H9 (cell line): ENCODE measurements around the gene DNAJC15. TPM values are rescaled to one million over a fixed set of nuclear protein-coding genes. Genes with fewer than 3 reads are reported as not detected.

Source experiments
- DNase-seq: peaks from one replicate; pipeline ENCODE4 v3.0.0-alpha.2; 2017
- H2AFZ ChIP-seq: one replicate; pipeline ENCODE4 v1.6.1; 2013; ENCODE audit warnings: mild to moderate bottlenecking, low read length, control low read depth, moderate library complexity
- H2AK5ac ChIP-seq: 2 replicates; pipeline ENCODE4 v1.6.1; 2013; ENCODE audit warnings: low read length, control low read depth, mixed read lengths; ENCODE audit not compliant: insufficient read length
- H2BK120ac ChIP-seq: one replicate; pipeline ENCODE4 v1.6.1; 2013; ENCODE audit warnings: low read depth, mild to moderate bottlenecking, low read length, control low read depth, inconsistent platforms; ENCODE audit not compliant: poor library complexity, severe bottlenecking
- H2BK12ac ChIP-seq: 2 replicates; pipeline ENCODE4 v1.6.1; 2013; ENCODE audit warnings: low read length, control low read depth, mixed read lengths, low read depth; ENCODE audit not compliant: insufficient read length
- H2BK15ac ChIP-seq: 2 replicates; pipeline ENCODE4 v1.6.1; 2013; ENCODE audit warnings: low read depth, low read length, control low read depth
- H2BK20ac ChIP-seq: one replicate; pipeline ENCODE4 v1.6.1; 2013; ENCODE audit warnings: low read depth, mild to moderate bottlenecking, low read length, control low read depth, inconsistent platforms; ENCODE audit not compliant: poor library complexity, severe bottlenecking
- H2BK5ac ChIP-seq: 2 replicates; pipeline ENCODE4 v1.6.1; 2013; ENCODE audit warnings: low read length, control low read depth, mixed read lengths; ENCODE audit not compliant: insufficient read length
- H3K14ac ChIP-seq: 2 replicates; pipeline ENCODE4 v1.6.1; 2013; ENCODE audit warnings: low read length, control low read depth; ENCODE audit not compliant: insufficient read depth
- H3K18ac ChIP-seq: 2 replicates; pipeline ENCODE4 v1.6.1; 2013; ENCODE audit warnings: low read depth, mild to moderate bottlenecking, mixed read lengths, low read length, control low read depth; ENCODE audit not compliant: insufficient read length
- H3K23ac ChIP-seq: 2 replicates; pipeline ENCODE4 v1.6.1; 2013; ENCODE audit warnings: low read length, control low read depth, mixed read lengths, low read depth; ENCODE audit not compliant: insufficient read length
- H3K23me2 ChIP-seq: 2 replicates; pipeline ENCODE4 v1.6.1; 2013; ENCODE audit warnings: low read depth, mild to moderate bottlenecking, mixed read lengths, low read length, control low read depth; ENCODE audit not compliant: insufficient read length, poor library complexity, severe bottlenecking
- H3K27ac ChIP-seq: 2 replicates; pipeline ENCODE4 v1.5.1; 2013; ENCODE audit warnings: low read length, control low read depth, mixed read lengths, low read depth; ENCODE audit not compliant: insufficient read length
- H3K27me3 ChIP-seq: 2 replicates; pipeline ENCODE4 v1.6.1; 2013; ENCODE audit warnings: low read length, control low read depth, inconsistent platforms; ENCODE audit not compliant: insufficient read depth
- H3K4ac ChIP-seq: 2 replicates; pipeline ENCODE4 v1.6.1; 2013; ENCODE audit warnings: low read depth, mild to moderate bottlenecking, control low read depth, inconsistent platforms, low read length, moderate library complexity
- H3K4me1 ChIP-seq: 2 replicates; pipeline ENCODE4 v1.6.1; 2013; ENCODE audit warnings: low read length, control low read depth, inconsistent platforms; ENCODE audit not compliant: insufficient read depth
- H3K4me2 ChIP-seq: 2 replicates; pipeline ENCODE4 v1.6.1; 2013; ENCODE audit warnings: low read length, control low read depth, mixed read lengths; ENCODE audit not compliant: insufficient read length, insufficient read depth
- H3K56ac ChIP-seq: 2 replicates; pipeline ENCODE4 v1.6.1; 2013; ENCODE audit warnings: low read depth, mild to moderate bottlenecking, mixed read lengths, low read length, control low read depth; ENCODE audit not compliant: insufficient read length
- H3K79me1 ChIP-seq: 2 replicates; pipeline ENCODE4 v1.6.1; 2013; ENCODE audit warnings: low read depth, mild to moderate bottlenecking, moderate library complexity, low read length, control low read depth, inconsistent platforms; ENCODE audit not compliant: insufficient read depth, poor library complexity, severe bottlenecking
- H3K79me2 ChIP-seq: 2 replicates; pipeline ENCODE4 v1.6.1; 2013; ENCODE audit warnings: low read length, control low read depth, inconsistent platforms; ENCODE audit not compliant: insufficient read depth
- H3K9ac ChIP-seq: 2 replicates; pipeline ENCODE4 v1.6.1; 2013; ENCODE audit warnings: low read length, control low read depth, mixed read lengths; ENCODE audit not compliant: insufficient read length; ENCODE audit errors: extremely low read depth
- H3K9me3 ChIP-seq: one replicate; pipeline ENCODE4 v1.6.1; 2013; ENCODE audit warnings: low read depth, low read length, inconsistent platforms; ENCODE audit not compliant: control insufficient read depth
- H3T11ph ChIP-seq: one replicate; pipeline ENCODE4 v1.6.1; 2013; ENCODE audit warnings: mild to moderate bottlenecking, low read length, control low read depth, inconsistent platforms
- H4K20me1 ChIP-seq: one replicate; pipeline ENCODE4 v1.6.1; 2013; ENCODE audit not compliant: control insufficient read depth, insufficient read length, insufficient read depth
- H4K5ac ChIP-seq: 2 replicates; pipeline ENCODE4 v1.6.1; 2013; ENCODE audit warnings: low read depth, mild to moderate bottlenecking, mixed read lengths, low read length, control low read depth; ENCODE audit not compliant: insufficient read length
- H4K8ac ChIP-seq: replicated peaks from 2 replicates; pipeline ENCODE4 v1.6.1; 2013; ENCODE audit warnings: low read length, control low read depth, mixed read lengths, low read depth; ENCODE audit not compliant: insufficient read length
- H4K91ac ChIP-seq: 2 replicates; pipeline ENCODE4 v1.6.1; 2013; ENCODE audit warnings: low read depth, mild to moderate bottlenecking, moderate library complexity, mixed read lengths, low read length, control low read depth; ENCODE audit not compliant: insufficient read length
- H3K27ac Mint-ChIP-seq, 3 experiments: 2 replicates in 2 of 3; 3 replicates in 1 of 3; pipeline ENCODE4 v1.8.0; 2020 to 2021; ENCODE audit warnings: mixed read lengths in 3 of 3, mild to moderate bottlenecking in 1 of 3, moderate library complexity in 1 of 3
- H3K27me3 Mint-ChIP-seq: 2 replicates; pipeline ENCODE4 v1.8.0; 2021; ENCODE audit warnings: low read depth, mild to moderate bottlenecking, moderate library complexity, mixed read lengths
- H3K36me3 Mint-ChIP-seq, 3 experiments: 2 replicates in 2 of 3; 3 replicates in 1 of 3; pipeline ENCODE4 v1.8.0; 2020 to 2021; ENCODE audit warnings: low read depth in 3 of 3, mixed read lengths in 3 of 3; ENCODE audit not compliant: insufficient read depth in 1 of 3
- H3K4me1 Mint-ChIP-seq, 2 experiments: 2 replicates each; pipeline ENCODE4 v1.8.0; 2020; ENCODE audit warnings: mixed read lengths in 2 of 2
- H3K4me3 Mint-ChIP-seq, 2 experiments: 2 replicates in 1 of 2; 3 replicates in 1 of 2; pipeline ENCODE4 v1.8.0; 2020 to 2021; ENCODE audit warnings: mild to moderate bottlenecking in 2 of 2, mixed read lengths in 2 of 2, moderate library complexity in 1 of 2
- H3K9me3 Mint-ChIP-seq, 2 experiments: 2 replicates in 1 of 2; 3 replicates in 1 of 2; pipeline ENCODE4 v1.8.0; 2020; ENCODE audit warnings: mild to moderate bottlenecking in 2 of 2, mixed read lengths in 2 of 2, moderate library complexity in 1 of 2
- WGBS: extraction: QIAGEN DNeasy Blood & Tissue Kit; methylation state at CpG from one replicate; pipeline ENCODE4 v1.1.7; 2013; ENCODE audit warnings: missing lambda C conversion rate, low lambda C conversion rate, mixed read lengths; ENCODE audit not compliant: insufficient read length; ENCODE audit errors: extremely low coverage; 5-methylcytosine and 5-hydroxymethylcytosine counted together
- total RNA-seq: library from RNA; stranded (reverse); gene quantifications from 2 replicates; pipeline ENCODE4 v1.2.1, GENCODE V29; 2021
- TF ChIP-seq, protein P1 (sequence below): fragments of 200-600 bp; sonication (generic); conservative IDR thresholded peaks from 3 replicates; pipeline ENCODE4 v1.8.0; 2021; ENCODE audit warnings: antibody characterized with exemption, mild to moderate bottlenecking

The DNAJC15 gene
- total RNA-seq, 1 experiment from 2014 or later, result 13.4 TPM

DNA sequence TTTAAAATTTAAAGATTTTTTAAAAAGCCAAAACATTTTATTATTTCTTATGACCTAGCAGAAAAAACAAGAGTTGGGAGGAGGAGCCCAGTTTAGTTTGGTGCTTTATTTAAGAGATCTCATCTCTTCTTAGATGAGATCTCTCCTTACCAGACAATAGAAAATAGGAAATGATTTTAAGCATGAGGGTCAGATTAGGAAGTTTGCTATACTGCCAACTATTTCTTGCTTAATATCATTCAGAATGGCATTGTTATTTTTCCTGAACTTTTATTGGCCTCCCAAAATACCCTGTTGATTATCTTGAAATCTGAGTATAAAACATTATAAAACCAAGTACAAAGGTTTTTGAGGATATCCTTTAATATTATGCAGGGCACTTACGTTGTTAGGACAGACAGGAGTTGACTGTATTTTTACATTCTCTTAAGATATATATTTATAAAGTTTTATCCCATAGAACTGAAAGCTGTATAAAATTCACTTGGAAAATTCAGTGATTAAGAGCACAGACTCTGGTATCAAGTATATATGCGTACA lies 56.1 kb downstream of the DNAJC15 start:
- Histone ChIP-seq H3K27me3 (no peaks in the 10 kb centered on the region), H4K5ac (no peak overlapping the region), H4K20me1 (no peaks in the 10 kb centered on the region), H3K27ac (no peak overlapping the region), H2BK5ac (no peak overlapping the region), H3K14ac (no peak overlapping the region), H3K18ac (no peak overlapping the region), H2BK20ac (no peak overlapping the region), H4K91ac (no peak overlapping the region), H3K79me1 (no peaks in the 10 kb centered on the region), H3K9ac (no peak overlapping the region), H3K4ac (no peak overlapping the region), H3T11ph (no peak overlapping the region), H2AK5ac (no peak overlapping the region), H2BK120ac (no peak overlapping the region), H3K23ac (no peak overlapping the region), H4K8ac (no peak overlapping the region), H3K4me2 (no peak overlapping the region), H3K4me1 (no peaks in the 10 kb centered on the region), H3K23me2 (no peaks in the 10 kb centered on the region), H3K79me2 (no peaks in the 10 kb centered on the region), H2AFZ (no peak overlapping the region), H3K56ac (no peak overlapping the region), H2BK15ac (no peak overlapping the region), H2BK12ac (no peak overlapping the region), H3K9me3 (no peaks in the 10 kb centered on the region)
- peaks cover 5 to 22% (median 19%) of the 10 kb centered on the region in 3 experiments for H3K36me3 Mint-ChIP-seq
- WGBS, result no CpG with 5 or more reads among the region's 2 CpGs
- DNase-seq, result no peak
- no peak overlapping the region for H3K27ac Mint-ChIP-seq
- TF ChIP-seq, protein P1, sequence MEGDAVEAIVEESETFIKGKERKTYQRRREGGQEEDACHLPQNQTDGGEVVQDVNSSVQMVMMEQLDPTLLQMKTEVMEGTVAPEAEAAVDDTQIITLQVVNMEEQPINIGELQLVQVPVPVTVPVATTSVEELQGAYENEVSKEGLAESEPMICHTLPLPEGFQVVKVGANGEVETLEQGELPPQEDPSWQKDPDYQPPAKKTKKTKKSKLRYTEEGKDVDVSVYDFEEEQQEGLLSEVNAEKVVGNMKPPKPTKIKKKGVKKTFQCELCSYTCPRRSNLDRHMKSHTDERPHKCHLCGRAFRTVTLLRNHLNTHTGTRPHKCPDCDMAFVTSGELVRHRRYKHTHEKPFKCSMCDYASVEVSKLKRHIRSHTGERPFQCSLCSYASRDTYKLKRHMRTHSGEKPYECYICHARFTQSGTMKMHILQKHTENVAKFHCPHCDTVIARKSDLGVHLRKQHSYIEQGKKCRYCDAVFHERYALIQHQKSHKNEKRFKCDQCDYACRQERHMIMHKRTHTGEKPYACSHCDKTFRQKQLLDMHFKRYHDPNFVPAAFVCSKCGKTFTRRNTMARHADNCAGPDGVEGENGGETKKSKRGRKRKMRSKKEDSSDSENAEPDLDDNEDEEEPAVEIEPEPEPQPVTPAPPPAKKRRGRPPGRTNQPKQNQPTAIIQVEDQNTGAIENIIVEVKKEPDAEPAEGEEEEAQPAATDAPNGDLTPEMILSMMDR, result no peak
- no peak overlapping the region for H3K4me3 Mint-ChIP-seq
- H3K9me3 Mint-ChIP-seq, result peaks cover 2 to 3% of the 10 kb centered on the region in 2 experiments; a peak in 2 of 5 replicates
- peaks cover 13 to 19% of the 10 kb centered on the region in 2 experiments for H3K4me1 Mint-ChIP-seq
- no peaks in the 10 kb centered on the region for H3K27me3 Mint-ChIP-seq
